ENCODE measurements around the gene MALSU1.

GRCh38 chr7:23275912-23276311 lies 23.2 kb upstream of the MALSU1 start:
- TF ChIP-seq POLR2A (IDR thresholded peaks at IDR 0.05) (no peak), CTCF (IDR thresholded peaks at IDR 0.05) (no peak)

All from right lobe of liver (tissue), 4 donors.